IPS DF 19.7 (cell line): ENCODE measurements around the gene UGGT2.
A peak's percentile ranks its signal among the peaks of the same experiment; 100 is the strongest.
"Not testable (repeated sequence)": the region's sequence is repeated elsewhere in the genome, so short reads cannot be mapped to it uniquely, and the experiment has no call there.

Experiments
- DNase-seq: peaks from one replicate; pipeline ENCODE4 v3.0.0-alpha.2; 2013; ENCODE audit warnings: low read depth, low spot score

Gene UGGT2

DNA sequence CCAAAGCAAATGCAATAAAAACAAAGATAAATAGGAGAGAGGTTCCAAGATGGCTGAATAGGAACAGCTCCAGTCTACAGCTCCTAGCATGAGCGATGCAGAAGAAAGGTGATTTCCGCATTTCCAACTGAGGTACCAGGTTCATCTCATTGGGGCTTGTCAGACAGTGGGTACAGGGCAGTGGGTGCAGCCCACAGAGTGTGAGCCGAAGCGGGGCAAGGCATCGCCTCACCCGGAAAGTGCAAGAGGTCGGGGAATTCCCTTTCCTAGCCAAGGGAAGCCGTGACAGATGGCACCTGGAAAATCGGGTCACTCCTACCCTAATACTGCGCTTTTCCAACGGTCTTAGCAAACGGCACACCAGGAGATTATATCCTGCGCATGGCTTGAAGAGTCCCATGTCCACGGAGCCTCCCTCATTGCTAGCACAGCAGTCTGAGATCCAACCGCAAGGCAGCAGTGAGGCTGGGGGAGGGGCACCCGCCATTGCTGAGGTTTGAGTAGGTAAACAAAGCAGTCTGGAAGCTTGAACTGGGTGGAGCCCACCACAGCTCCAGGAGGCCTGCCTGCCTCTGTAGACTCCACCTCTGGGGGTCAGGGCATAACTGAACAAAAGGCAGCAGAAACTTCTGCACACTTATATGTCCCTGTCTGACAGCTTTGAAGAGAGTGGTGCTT lies 6.6 kb downstream of the UGGT2 start:
- DNase-seq: not testable (repeated sequence)

GRCh38 chr13:96044238-96044637 lies 9.0 kb downstream of the UGGT2 start:
- DNase-seq: no peak

- peak; percentile 12 for DNase-seq
Measured at GRCh38 chr13:96041326-96042110, 11.7 kb downstream of the UGGT2 start.

GRCh38 chr13:96036515-96036914 lies 16.7 kb downstream of the UGGT2 start:
- DNase-seq: no peak

- no peak for DNase-seq
Measured at GRCh38 chr13:96034662-96035061, 18.5 kb downstream of the UGGT2 start.

DNA sequence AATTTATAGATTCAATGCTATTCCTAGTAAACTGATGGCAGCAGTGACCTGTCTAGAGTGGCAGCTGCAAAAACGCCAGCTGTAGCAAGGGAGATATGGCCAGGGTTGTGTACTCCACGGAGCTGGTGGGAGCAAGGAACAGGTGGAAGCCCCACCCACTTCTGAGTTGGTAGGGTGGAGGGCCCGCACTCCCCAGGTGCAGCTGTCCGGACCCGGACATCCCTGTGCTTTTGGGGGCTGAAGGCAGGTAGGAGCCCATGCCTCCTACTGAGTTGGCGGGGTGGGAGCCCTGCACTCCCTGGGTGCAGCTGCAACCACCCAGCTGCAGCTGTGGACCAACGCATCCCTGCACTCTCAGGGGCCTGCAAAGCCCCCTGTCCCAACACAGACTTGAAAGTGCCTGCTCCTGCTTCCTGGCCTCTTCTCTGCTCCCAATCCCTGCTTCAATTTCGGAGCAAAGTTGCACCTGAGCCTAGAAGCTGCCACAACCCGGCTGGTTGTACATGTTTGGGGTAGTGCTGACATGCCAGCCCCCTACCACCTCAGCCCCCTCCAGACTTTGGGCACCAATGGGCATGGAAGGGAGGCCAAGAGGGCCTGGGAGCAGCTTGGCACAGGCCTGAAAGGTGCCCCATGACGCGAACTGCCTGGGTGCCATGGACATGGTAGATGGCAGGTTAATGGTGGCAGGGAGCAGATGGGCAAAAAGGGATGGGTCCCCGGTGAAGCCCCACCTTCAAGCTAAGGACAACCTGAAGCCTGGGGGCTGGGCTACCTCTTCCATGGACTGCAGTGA lies 19.8 kb downstream of the UGGT2 start:
- DNase-seq: no peak

- no peak for DNase-seq
Measured at GRCh38 chr13:96032717-96033116, 20.5 kb downstream of the UGGT2 start.

- DNase-seq: no peak
Measured at GRCh38 chr13:96029002-96029401, 24.2 kb downstream of the UGGT2 start.

- no peak for DNase-seq
Measured at GRCh38 chr13:96027496-96027895, 25.7 kb downstream of the UGGT2 start.

- DNase-seq: no peak
Measured at GRCh38 chr13:96025283-96025682, 27.9 kb downstream of the UGGT2 start.

- no peak for DNase-seq
Measured at GRCh38 chr13:96020931-96021330, 32.3 kb downstream of the UGGT2 start.

DNA sequence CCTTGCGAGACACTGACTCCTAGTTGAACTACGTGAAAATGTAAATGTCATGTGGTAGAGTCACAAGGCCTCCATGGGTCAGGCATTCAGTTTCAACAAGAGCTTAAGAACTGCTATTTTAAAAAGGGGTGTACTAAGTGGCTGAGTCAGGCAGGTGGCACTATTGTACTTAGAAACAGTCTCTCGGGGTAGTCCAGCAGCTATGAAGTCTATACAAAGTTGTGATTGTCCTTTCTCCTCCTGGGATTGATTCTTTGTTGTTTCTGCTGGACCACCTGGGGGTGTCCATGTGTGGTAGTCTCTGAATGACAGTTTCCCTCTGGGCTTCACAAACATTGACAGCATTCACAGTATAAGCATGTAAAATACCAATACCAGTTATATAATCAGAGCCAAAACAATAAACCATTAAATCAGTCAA lies 33.0 kb downstream of the UGGT2 start:
- no peak for DNase-seq

- DNase-seq: no peak
Measured at GRCh38 chr13:96018135-96018534, 35.1 kb downstream of the UGGT2 start.

DNA sequence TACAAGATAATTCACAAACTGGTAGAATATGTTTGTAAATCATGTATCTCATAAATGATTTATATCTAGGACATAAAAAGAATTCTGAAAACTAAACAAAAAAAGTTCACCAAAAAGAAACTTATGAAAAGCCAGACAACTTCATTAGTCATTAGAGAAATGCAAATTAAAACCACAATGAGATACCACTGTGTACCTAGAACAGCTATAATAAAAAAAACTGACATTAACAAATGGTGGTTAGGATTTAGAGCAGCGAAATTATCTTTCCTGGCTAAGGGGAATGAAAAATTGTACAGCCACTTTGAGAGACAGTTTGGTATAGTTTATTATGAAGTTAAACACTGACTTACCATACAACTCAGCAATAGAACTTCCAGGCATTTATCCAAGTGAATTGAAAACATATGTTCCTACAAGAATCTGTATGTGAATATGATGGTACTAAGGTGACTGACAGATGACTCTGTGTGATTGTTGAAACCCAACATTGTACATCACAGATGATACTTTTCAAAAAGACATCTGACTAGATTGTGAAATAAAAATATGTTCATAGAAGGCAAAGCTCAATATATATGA lies 41.8 kb downstream of the UGGT2 start:
- DNase-seq: no peak

DNA sequence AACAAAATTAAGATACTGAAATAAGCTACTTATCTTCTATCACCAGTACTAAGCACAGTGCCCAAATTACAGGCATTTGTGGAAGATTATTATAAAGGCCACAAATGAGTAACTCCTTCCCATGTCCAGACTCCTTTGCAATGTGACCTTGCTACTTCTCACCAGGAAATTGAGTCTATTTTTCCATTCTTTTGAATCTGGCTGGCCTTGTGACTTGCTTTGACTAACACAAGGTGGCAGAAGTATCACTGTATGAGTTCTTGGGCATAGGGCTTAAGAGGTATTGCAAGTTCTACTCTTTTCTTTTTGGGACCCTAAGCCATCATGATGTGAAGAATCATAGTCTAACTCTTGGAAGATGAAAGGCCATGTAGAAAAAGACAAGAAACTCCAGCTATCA lies 49.9 kb downstream of the UGGT2 start:
- no peak for DNase-seq

- no peak for DNase-seq
Measured at GRCh38 chr13:96002322-96003131, 50.7 kb downstream of the UGGT2 start.

GRCh38 chr13:96000069-96000468 lies 53.1 kb downstream of the UGGT2 start:
- DNase-seq: no peak

GRCh38 chr13:95987841-95988240 lies 65.4 kb downstream of the UGGT2 start:
- DNase-seq: no peak

DNA sequence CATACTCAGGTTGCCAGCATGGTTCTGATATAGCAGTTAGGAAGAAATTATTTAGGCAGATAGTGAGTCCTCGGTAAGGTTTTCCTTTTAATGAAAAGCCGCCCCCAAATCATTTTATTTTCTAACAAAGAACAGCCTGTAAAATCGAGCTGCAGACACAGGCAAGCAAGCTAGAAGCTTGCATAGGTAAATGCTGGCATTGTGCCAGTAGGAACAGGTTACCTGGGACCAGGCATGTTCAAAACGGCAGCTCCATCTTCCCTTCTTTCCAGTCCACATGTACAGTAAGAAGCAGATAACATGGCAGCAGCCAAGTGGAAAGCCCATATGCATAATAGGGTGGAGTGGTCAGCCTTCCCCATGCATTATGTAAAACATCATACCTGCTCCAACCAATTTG lies 71.1 kb downstream of the UGGT2 start:
- DNase-seq: no peak

DNA sequence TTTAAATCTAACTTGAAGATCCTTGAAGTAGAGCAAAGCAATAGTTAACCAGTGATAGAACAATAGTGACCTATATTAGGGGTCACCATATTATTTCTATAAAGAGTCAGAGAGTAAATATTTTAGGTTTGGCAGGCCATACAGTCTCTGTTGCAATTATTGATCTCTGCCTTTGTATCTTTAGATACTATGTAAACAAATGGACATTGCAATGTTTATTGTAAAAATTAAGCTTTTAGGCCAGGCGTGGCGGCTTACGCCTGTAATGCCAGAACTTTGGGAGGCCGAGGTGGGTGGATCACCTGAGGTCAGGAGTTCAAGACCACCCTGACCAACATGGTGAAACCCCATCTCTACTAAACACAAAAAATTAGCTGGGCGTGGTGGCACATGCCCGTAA lies 80.5 kb downstream of the UGGT2 start:
- DNase-seq: not testable (repeated sequence)

DNA sequence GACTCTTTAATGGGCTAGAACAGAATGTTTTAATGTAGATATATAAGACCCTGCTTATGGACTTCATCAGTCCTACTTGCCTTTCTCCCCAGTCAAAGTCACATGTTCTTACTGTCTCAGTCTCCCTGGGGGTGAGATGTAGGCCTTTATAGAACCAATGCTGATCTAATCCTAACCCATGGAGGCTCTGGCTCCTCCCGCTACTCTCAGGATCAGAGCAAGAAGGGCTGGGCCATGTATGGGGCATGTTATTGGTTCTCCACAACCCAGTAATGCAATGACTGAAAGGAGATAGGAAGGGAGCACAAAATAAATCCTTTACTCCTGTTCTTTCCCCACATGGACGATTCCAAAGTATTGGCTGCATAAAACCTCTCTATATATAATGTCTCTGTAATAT lies 82.3 kb downstream of the UGGT2 start:
- no peak for DNase-seq
